Activated naive CD4-positive, alpha-beta T cell treated with anti-CD3 and anti-CD28 coated beads, Interleukin-2, amount 50 U/mL, for 24 hours (primary cell): ENCODE results near the gene ATG2A.

ENCODE experiments used
- H3K27ac Mint-ChIP-seq: one replicate; pipeline ENCODE4 v1.8.0; 2021; ENCODE audit warnings: mild to moderate bottlenecking, mixed read lengths
- H3K27me3 Mint-ChIP-seq: one replicate; pipeline ENCODE4 v1.8.0; 2021; ENCODE audit warnings: mixed read lengths
- H3K36me3 Mint-ChIP-seq: one replicate; pipeline ENCODE4 v1.8.0; 2021; ENCODE audit warnings: mixed read lengths
- H3K4me1 Mint-ChIP-seq: one replicate; pipeline ENCODE4 v1.8.0; 2021; ENCODE audit warnings: mixed read lengths
- H3K4me3 Mint-ChIP-seq: one replicate; pipeline ENCODE4 v1.8.0; 2021; ENCODE audit warnings: mild to moderate bottlenecking, mixed read lengths
- H3K9me3 Mint-ChIP-seq: one replicate; pipeline ENCODE4 v1.8.0; 2021; ENCODE audit warnings: mixed read lengths

ATG2A gene

GRCh38 chr11:64874308-64875240 lies 42.4 kb downstream of the ATG2A start:
- H3K9me3 Mint-ChIP-seq, result no peaks in the 10 kb centered on the region
- no peaks in the 10 kb centered on the region for H3K27me3 Mint-ChIP-seq
- peaks cover 77% of the 10 kb centered on the region for H3K4me1 Mint-ChIP-seq
- H3K36me3 Mint-ChIP-seq, result peaks cover 5% of the 10 kb centered on the region
- H3K27ac Mint-ChIP-seq, result peak overlapping the region; percentile 88
- peak overlapping the region; percentile 98 for H3K4me3 Mint-ChIP-seq

GRCh38 chr11:64872790-64873488 lies 44.1 kb downstream of the ATG2A start:
- peaks cover 11% of the 10 kb centered on the region for H3K36me3 Mint-ChIP-seq
- H3K27ac Mint-ChIP-seq, result peak overlapping the region; percentile 25
- H3K4me3 Mint-ChIP-seq, result peak overlapping the region; percentile 52
- no peaks in the 10 kb centered on the region for H3K9me3 Mint-ChIP-seq
- H3K27me3 Mint-ChIP-seq, result no peaks in the 10 kb centered on the region
- H3K4me1 Mint-ChIP-seq, result peaks cover 86% of the 10 kb centered on the region

- H3K27ac Mint-ChIP-seq, result peak overlapping the region; percentile 79
- no peaks in the 10 kb centered on the region for H3K9me3 Mint-ChIP-seq
- H3K36me3 Mint-ChIP-seq, result peaks cover 11% of the 10 kb centered on the region
- H3K4me1 Mint-ChIP-seq, result peaks cover 89% of the 10 kb centered on the region
- peak overlapping the region; percentile 79 for H3K4me3 Mint-ChIP-seq
- H3K27me3 Mint-ChIP-seq, result no peaks in the 10 kb centered on the region
These were observed 45.5 kb downstream of the ATG2A start for GRCh38 chr11:64871492-64871891.

- Mint-ChIP-seq H3K27ac (peak overlapping the region; percentile 91), H3K4me3 (peak overlapping the region; percentile 79), H3K36me3 (peaks cover 13% of the 10 kb centered on the region), H3K4me1 (peaks cover 89% of the 10 kb centered on the region), H3K9me3 (no peaks in the 10 kb centered on the region), H3K27me3 (no peaks in the 10 kb centered on the region)
These were observed 46.0 kb downstream of the ATG2A start for GRCh38 chr11:64870893-64871466.

GRCh38 chr11:64870176-64870892 lies 46.7 kb downstream of the ATG2A start:
- Mint-ChIP-seq H3K27ac (peak overlapping the region; percentile 91), H3K9me3 (no peaks in the 10 kb centered on the region), H3K4me1 (peaks cover 89% of the 10 kb centered on the region), H3K36me3 (peaks cover 18% of the 10 kb centered on the region), H3K27me3 (no peaks in the 10 kb centered on the region), H3K4me3 (peak overlapping the region; percentile 80)

GRCh38 chr11:64869571-64870175 lies 47.3 kb downstream of the ATG2A start:
- Mint-ChIP-seq H3K4me1 (peaks cover 89% of the 10 kb centered on the region), H3K9me3 (no peaks in the 10 kb centered on the region), H3K27ac (peak overlapping the region; percentile 91), H3K4me3 (peak overlapping the region; percentile 80), H3K36me3 (peaks cover 18% of the 10 kb centered on the region), H3K27me3 (no peaks in the 10 kb centered on the region)

GRCh38 chr11:64868904-64869570 lies 48.0 kb downstream of the ATG2A start:
- Mint-ChIP-seq H3K27ac (peak overlapping the region; percentile 91), H3K4me1 (peaks cover 89% of the 10 kb centered on the region), H3K27me3 (no peaks in the 10 kb centered on the region), H3K4me3 (peak overlapping the region; percentile 80), H3K9me3 (no peaks in the 10 kb centered on the region), H3K36me3 (peaks cover 18% of the 10 kb centered on the region)

GRCh38 chr11:64867748-64868462 lies 49.1 kb downstream of the ATG2A start:
- H3K27ac Mint-ChIP-seq, result peak overlapping the region; percentile 91
- no peaks in the 10 kb centered on the region for H3K27me3 Mint-ChIP-seq
- peaks cover 93% of the 10 kb centered on the region for H3K4me1 Mint-ChIP-seq
- peaks cover 18% of the 10 kb centered on the region for H3K36me3 Mint-ChIP-seq
- no peaks in the 10 kb centered on the region for H3K9me3 Mint-ChIP-seq
- peak overlapping the region; percentile 80 for H3K4me3 Mint-ChIP-seq

- Mint-ChIP-seq H3K9me3 (no peaks in the 10 kb centered on the region), H3K27ac (peak overlapping the region; percentile 88), H3K4me3 (peak overlapping the region; percentile 72), H3K36me3 (peaks cover 16% of the 10 kb centered on the region), H3K4me1 (peaks cover 90% of the 10 kb centered on the region), H3K27me3 (no peaks in the 10 kb centered on the region)
These were observed 50.9 kb downstream of the ATG2A start for GRCh38 chr11:64866173-64866491.

- H3K27ac Mint-ChIP-seq, result peak overlapping the region; percentile 88
- peak overlapping the region; percentile 72 for H3K4me3 Mint-ChIP-seq
- H3K36me3 Mint-ChIP-seq, result peaks cover 16% of the 10 kb centered on the region
These were observed 51.5 kb downstream of the ATG2A start for GRCh38 chr11:64865286-64866172.

GRCh38 chr11:64864473-64865285 lies 52.3 kb downstream of the ATG2A start:
- peak overlapping the region; percentile 72 for H3K4me3 Mint-ChIP-seq
- H3K27me3 Mint-ChIP-seq, result no peaks in the 10 kb centered on the region
- peak overlapping the region; percentile 88 for H3K27ac Mint-ChIP-seq
- H3K9me3 Mint-ChIP-seq, result no peaks in the 10 kb centered on the region
- H3K4me1 Mint-ChIP-seq, result peaks cover 87% of the 10 kb centered on the region
- H3K36me3 Mint-ChIP-seq, result peaks cover 16% of the 10 kb centered on the region

More at GRCh38 chr11:64865286-64866172, 51.5 kb downstream of the ATG2A start:
- Mint-ChIP-seq H3K27me3 (no peaks in the 10 kb centered on the region), H3K9me3 (no peaks in the 10 kb centered on the region), H3K4me1 (peaks cover 88% of the 10 kb centered on the region)

- Mint-ChIP-seq H3K4me3 (peak overlapping the region; percentile 44), H3K27ac (peak overlapping the region; percentile 88), H3K9me3 (no peaks in the 10 kb centered on the region), H3K4me1 (peaks cover 87% of the 10 kb centered on the region), H3K27me3 (no peaks in the 10 kb centered on the region), H3K36me3 (peaks cover 16% of the 10 kb centered on the region)
These were observed 52.9 kb downstream of the ATG2A start for GRCh38 chr11:64864135-64864472.
